ENCODE measurements around the gene POU5F1. TPM values are rescaled to one million over a fixed set of nuclear protein-coding genes. Genes with fewer than 3 reads are reported as not detected.
A peak's percentile ranks its signal among the peaks of the same experiment; 100 is the strongest.
"Not testable (repeated sequence)": the region's sequence is repeated elsewhere in the genome, so short reads cannot be mapped to it uniquely, and the experiment has no call there.

Gene POU5F1
- total RNA-seq, 2 experiments from 2014 or later, result 0.48 TPM; not detected in 1

DNA sequence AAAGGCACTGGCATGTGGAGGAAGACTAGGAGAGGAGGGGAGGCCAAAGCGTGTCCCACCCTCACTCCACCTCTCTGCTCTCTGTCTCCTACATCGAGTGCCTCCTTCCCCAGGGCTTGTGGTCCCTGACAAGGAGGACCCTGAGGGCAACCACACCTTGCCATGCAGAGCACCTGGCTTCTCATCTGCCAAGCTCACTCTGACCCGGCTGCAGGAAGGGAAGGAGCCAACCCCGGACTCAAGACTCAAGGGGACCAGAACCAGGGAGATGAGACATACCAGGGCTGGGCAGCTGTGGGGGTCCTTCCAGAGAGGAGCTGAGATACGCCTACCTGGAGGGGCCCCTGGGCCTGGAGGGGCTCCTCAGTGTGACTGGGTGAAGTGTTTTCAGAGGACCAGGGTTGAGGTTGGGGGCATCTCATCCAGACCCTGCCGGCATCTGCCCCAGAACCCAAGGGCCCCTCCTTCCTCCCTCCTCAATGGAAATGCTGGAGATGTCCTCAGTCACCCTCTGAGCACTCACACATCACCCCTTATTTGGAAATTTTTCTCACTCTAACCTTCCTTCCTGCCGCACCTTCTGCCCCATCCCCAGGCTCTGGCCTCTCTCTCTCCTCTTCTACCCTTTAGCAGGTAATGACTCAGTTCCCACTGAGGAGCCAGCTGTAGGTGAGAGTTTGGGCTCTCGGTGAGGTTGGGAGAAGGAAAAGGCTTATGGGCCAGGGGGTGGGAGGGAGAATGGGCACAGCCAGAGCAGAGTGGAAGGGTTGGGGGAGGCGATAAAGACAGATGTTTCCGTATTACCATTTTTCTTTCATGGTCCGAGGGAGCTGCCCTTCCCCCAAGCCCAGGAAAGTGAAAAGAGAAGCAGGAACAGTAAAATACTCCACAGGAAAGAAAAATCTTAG is 32.0 kb upstream of the POU5F1 start:
- Mint-ChIP-seq H3K4me3 (peak overlapping the region; percentile 84), H3K36me3 (ENCODE audit: low read depth) (peaks cover 28% of the 10 kb centered on the region), H3K9me3 (peaks cover 6% of the 10 kb centered on the region), H3K27ac (peak overlapping the region; percentile 99), H3K4me1 (ENCODE audit: low read depth) (peaks cover 61% of the 10 kb centered on the region), H3K27me3 (ENCODE audit: low read depth) (no peaks in the 10 kb centered on the region)
- intact Hi-C loops (cut with micrococcal nuclease), result loop anchor here (1.0 to 5.0 kb wide), 5 partner anchors 70 to 485 kb away; partner anchors contain the start of genes HLA-B, HLA-C, LST1 and MDC1
- CTCF ChIA-PET, result interaction anchor here (0.7 to 2.1 kb wide), 3 partner anchors 10 to 165 kb away, joined by 3 to 13 read pairs (median 3); no protein-coding TSS in a partner anchor
- DNase-seq, result peak; percentile 58

DNA sequence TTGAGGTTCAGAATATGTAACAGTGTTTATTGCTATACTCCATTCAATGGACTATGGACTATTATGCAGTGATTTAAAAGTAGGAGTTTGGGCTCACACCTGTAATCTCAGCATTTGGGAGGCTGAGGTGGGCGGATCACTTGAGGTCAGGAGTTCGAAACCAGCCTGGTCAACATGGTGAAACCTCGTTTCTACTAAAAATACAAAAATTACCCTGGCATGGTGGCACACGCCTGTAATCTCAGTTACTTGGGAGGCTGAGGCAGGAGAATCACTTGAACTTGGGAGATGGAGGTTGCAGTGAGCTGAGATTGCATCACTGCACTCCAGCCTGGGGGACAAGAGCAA is 28.6 kb upstream of the POU5F1 start:
- DNase-seq; H3K27me3 Mint-ChIP-seq (ENCODE audit: low read depth); H3K9me3 Mint-ChIP-seq: not testable (repeated sequence)
- CTCF ChIA-PET, result interaction anchor here (6.1 kb wide), 1 partner anchor 170 kb away, joined by 117 read pairs; no protein-coding TSS in a partner anchor
- Mint-ChIP-seq H3K4me3 (peak overlapping the region; percentile 83), H3K4me1 (ENCODE audit: low read depth) (peaks cover 69% of the 10 kb centered on the region), H3K36me3 (ENCODE audit: low read depth) (peaks cover 27% of the 10 kb centered on the region), H3K27ac (peak overlapping the region; percentile 97)
- intact Hi-C loops (cut with micrococcal nuclease), result loop anchor here (5.0 kb wide), 1 partner anchor 387 kb away; no protein-coding TSS in a partner anchor

DNA sequence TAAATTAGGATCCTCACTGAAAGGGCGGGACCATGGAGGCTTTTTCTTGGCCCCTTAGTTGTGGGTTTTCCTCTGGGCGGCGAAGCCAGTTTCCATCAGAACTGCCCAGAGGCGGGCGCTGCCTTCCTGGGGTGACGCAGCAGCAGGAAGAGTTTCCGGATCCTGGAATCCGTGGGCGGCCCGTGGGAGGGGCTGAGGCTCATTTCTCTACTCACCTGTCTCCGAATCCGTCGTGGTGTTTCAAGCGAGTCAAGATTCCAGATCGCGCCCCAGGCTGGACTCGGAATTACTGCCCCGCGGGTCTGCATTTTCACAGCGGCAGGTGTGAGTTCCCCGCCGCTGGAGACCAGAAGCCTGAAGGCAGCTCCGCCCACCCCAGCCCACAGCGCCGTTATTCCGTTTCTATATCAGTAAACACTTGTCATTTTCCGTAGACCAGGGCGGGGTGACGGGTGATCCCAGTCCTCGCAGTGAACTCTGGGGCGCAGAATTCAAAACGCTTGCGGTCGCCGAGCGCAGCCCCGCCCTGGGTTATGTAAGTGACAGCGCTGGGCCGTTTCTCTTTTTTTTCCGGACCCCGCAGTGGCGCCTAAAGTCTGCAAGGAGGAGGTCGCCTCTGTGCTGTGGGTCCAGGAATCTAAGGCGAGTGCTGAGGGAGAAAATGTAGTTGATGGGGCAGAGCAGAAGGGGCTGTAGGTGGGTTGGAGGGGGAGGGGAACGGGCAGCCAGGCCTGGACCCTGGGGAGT is 27.2 kb upstream of the POU5F1 start:
- CTCF ChIA-PET, result interaction anchor here (0.7 to 6.1 kb wide), 14 partner anchors 13 to 714 kb away, joined by 3 to 117 read pairs (median 4); partner anchors contain the start of genes CCHCR1, HLA-B and TCF19
- H3K4me1 Mint-ChIP-seq (ENCODE audit: low read depth), result peaks cover 57% of the 10 kb centered on the region
- H3K36me3 Mint-ChIP-seq (ENCODE audit: low read depth), result peaks cover 27% of the 10 kb centered on the region
- intact Hi-C loops (cut with micrococcal nuclease), result loop anchor here (1.0 to 5.0 kb wide), 7 partner anchors 39 to 580 kb away; partner anchors contain the start of genes HLA-B, HLA-C, MRPS18B and PPP1R10
- H3K9me3 Mint-ChIP-seq, result peaks cover 6% of the 10 kb centered on the region
- peak; percentile 98 for DNase-seq
- H3K27ac Mint-ChIP-seq, result peak overlapping the region; percentile 97
- peak overlapping the region; percentile 83 for H3K4me3 Mint-ChIP-seq
- H3K27me3 Mint-ChIP-seq (ENCODE audit: low read depth), result no peaks in the 10 kb centered on the region

DNA sequence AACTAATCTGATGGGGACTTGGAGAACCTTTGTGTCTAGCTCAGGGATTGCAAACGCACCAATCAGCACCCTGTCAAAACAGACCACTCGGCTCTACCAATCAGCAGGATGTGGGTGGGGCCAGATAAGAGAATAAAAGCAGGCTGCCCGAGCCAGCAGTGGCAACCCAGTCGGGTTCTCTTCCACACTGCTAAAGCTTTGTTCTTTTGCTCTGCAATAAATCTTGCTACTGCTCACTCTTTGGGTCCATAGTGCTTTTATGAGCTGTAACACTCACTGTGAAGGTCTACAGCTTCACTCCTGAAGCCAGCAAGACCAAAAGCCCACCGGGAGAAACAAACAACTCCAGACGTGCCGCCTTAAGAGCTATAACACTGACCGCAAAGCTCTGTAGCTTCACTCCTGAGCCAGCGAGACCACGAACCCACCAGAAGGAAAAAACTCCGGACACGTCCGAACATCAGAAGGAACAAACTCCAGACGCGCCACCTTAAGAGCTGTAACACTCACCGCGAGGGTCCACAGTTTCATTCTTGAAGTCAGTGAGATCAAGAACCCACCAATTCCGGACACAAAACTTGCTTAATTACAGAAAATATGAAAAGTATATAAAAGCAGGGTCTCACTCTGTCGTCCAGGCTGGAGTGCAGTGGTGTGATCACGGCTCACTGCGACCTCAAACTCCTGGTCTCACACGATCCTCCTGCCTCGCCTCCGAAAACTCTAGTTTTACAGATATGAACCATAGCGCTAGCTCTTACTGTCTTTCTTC is 26.0 kb upstream of the POU5F1 start:
- DNase-seq; H3K9me3 Mint-ChIP-seq; H3K27me3 Mint-ChIP-seq (ENCODE audit: low read depth): not testable (repeated sequence)
- peak overlapping the region; percentile 83 for H3K4me3 Mint-ChIP-seq
- H3K36me3 Mint-ChIP-seq (ENCODE audit: low read depth), result peaks cover 24% of the 10 kb centered on the region
- H3K27ac Mint-ChIP-seq, result peak overlapping the region; percentile 97
- H3K4me1 Mint-ChIP-seq (ENCODE audit: low read depth), result peaks cover 45% of the 10 kb centered on the region
- intact Hi-C loops (cut with micrococcal nuclease), result loop anchor here (1.0 to 5.0 kb wide), 7 partner anchors 38 to 579 kb away; partner anchors contain the start of genes HLA-B, HLA-C, MRPS18B and PPP1R10
- CTCF ChIA-PET, result interaction anchor here (0.6 to 6.1 kb wide), 22 partner anchors 9 to 712 kb away, joined by 3 to 117 read pairs (median 4); partner anchors contain the start of genes HLA-B and PSORS1C2

DNA sequence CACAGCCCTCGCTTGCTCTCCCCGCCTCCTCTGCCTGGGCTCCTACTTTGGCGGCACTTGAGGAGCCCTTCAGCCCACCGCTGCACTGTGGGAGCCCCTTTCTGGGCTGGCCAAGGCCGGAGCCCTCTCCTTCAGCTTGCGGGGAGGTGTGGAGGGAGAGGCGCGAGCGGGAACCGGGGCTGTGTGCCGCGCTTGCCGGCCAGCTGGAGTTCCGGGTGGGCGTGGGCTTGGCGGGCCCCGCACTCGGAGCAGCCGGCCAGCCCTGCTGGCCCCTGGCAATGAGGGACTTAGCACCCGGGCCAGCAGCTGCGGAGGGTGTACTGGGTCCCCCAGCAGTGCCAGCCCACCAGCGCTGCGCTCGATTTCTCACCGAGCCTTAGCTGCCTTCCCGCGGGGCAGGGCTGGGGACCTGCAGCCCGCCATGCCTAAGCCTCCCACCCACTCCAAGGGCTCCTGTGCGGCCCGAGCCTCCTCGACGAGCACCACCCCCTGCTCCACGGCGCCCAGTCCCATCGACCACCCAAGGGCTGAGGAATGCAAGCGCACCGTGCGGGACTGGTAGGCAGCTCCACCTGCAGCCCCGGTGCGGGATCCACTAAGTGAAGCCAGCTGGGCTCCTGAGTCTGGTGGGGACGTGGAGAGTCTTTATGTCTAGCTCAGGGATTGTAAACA is 25.0 kb upstream of the POU5F1 start:
- DNase-seq; H3K27me3 Mint-ChIP-seq (ENCODE audit: low read depth); H3K9me3 Mint-ChIP-seq; H3K4me3 Mint-ChIP-seq: not testable (repeated sequence)
- CTCF ChIA-PET, result interaction anchor here (0.6 to 6.1 kb wide), 7 partner anchors 11 to 173 kb away, joined by 3 to 117 read pairs (median 3); partner anchors contain the start of gene PSORS1C2
- Mint-ChIP-seq H3K36me3 (ENCODE audit: low read depth) (peaks cover 17% of the 10 kb centered on the region), H3K4me1 (ENCODE audit: low read depth) (peaks cover 38% of the 10 kb centered on the region), H3K27ac (peak overlapping the region; percentile 97)
- intact Hi-C loops (cut with micrococcal nuclease), result loop anchor here (5.0 kb wide), 1 partner anchor 383 kb away; no protein-coding TSS in a partner anchor

DNA sequence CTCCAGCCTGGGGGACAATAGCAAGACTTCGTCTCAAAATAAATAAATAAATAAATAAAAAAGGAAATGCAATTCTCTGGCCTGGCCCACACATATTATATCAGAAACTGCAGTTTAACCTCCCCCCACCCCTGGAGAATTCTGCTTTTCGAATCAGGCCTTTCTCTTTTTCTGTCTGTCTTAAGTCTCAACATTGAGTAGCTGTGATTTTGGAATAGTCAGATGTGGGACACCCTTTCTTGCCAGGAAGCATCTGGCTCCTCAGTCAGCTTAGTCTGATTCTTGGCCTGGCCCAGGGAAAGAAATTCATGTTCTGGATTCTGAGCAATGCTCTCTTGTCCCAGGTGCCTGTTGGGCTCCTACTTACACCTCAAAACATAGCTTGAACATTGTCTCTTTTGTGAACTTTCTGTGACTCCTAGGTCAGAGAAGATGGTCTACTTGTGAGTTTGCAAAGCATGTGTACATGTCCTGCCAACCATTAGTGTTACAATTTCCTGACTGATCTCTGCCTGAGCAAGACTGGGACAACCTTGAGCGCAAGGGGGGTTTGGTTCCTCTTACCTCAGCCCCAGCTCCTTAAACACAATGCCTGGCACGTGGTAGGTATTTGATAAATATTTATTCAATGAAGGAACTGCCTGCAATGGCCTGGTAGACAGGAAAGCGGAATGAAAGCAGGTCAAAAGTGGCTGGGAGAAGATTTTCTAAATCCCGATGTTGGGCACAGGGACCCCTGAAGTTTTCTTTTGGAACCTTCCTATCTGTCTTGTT is 23.8 kb upstream of the POU5F1 start:
- intact Hi-C loops (cut with micrococcal nuclease), result no loop called here
- Mint-ChIP-seq H3K27ac (no peak overlapping the region), H3K9me3 (no peaks in the 10 kb centered on the region), H3K4me3 (no peak overlapping the region), H3K27me3 (ENCODE audit: low read depth) (no peaks in the 10 kb centered on the region), H3K36me3 (ENCODE audit: low read depth) (peaks cover 8% of the 10 kb centered on the region), H3K4me1 (ENCODE audit: low read depth) (peaks cover 28% of the 10 kb centered on the region)
- DNase-seq, result no peak
- CTCF ChIA-PET, result interaction anchor here (1.1 to 6.1 kb wide), 3 partner anchors 86 to 249 kb away, joined by 3 to 117 read pairs (median 3); no protein-coding TSS in a partner anchor

DNA sequence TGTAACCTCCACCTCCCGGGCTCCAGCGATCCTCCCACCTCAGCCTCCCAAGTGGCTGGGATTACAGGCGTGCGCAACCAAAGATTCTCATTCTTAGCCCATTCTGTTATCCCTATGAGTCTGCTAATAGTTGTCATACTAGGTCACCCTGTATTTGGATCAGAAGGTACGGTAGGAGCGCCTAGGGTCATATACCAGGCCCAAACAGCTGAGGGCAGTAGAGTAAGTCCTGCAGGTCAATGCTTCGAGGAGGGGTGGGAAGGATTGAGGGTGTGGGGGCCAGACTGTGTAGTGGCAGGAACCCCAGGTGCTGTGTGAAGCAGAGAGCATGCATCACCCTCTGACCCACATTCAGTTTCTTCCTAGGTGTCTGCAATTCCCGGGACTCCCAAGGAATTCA is 22.7 kb upstream of the POU5F1 start:
- CTCF ChIA-PET, result interaction anchor here (0.6 to 6.1 kb wide), 7 partner anchors 30 to 176 kb away, joined by 3 to 117 read pairs (median 4); partner anchors contain the start of gene PSORS1C2
- H3K36me3 Mint-ChIP-seq (ENCODE audit: low read depth), result peaks cover 1% of the 10 kb centered on the region
- peaks cover 22% of the 10 kb centered on the region for H3K4me1 Mint-ChIP-seq (ENCODE audit: low read depth)
- H3K9me3 Mint-ChIP-seq, result no peaks in the 10 kb centered on the region
- DNase-seq, result no peak
- H3K27me3 Mint-ChIP-seq (ENCODE audit: low read depth), result no peaks in the 10 kb centered on the region
- intact Hi-C loops (cut with micrococcal nuclease), result no loop called here
- H3K4me3 Mint-ChIP-seq, result no peak overlapping the region
- no peak overlapping the region for H3K27ac Mint-ChIP-seq

DNA sequence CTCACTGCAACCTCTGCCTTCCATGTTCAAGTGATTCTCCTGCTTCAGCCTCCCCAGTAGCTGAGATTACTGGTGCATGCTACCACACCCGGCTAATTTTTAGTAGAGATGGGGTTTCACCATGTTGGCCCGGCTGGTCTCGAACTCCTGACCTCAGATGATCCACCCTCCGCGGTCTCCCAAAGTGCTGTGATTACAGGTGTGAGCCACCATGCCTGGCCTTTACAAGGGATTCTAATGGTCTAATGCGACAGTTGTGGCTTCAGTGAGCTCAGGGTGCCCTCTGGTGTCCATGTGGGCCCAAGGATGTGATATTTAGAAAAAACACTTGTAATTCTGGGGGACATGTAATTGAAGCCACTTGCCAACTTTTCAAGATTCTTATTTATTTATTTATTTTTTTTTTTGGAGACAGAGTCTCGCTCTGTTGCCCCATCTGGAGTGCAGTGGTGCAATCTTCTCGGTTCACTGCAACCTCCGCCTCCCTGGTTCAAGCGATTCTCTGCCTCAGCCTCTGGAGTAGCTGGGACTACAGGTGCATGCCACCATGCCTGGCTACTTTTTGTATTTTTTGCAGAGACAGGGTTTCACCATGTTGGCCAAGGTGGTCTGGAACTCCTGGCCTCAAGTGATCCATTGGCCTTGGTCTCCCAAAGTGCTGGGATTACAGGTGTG is 22.1 kb upstream of the POU5F1 start:
- peak; percentile 83 for DNase-seq
- H3K4me3 Mint-ChIP-seq; H3K27ac Mint-ChIP-seq; H3K36me3 Mint-ChIP-seq (ENCODE audit: low read depth); H3K9me3 Mint-ChIP-seq; H3K27me3 Mint-ChIP-seq (ENCODE audit: low read depth): not testable (repeated sequence)
- CTCF ChIA-PET, result interaction anchor here (0.6 to 2.0 kb wide), 14 partner anchors 30 to 1673 kb away, joined by 3 to 15 read pairs (median 3); partner anchors contain the start of gene PSORS1C2
- intact Hi-C loops (cut with micrococcal nuclease), result loop anchor here (1.0 kb wide), 2 partner anchors 34 to 55 kb away; partner anchors contain the start of gene TCF19
- H3K4me1 Mint-ChIP-seq (ENCODE audit: low read depth), result peaks cover 22% of the 10 kb centered on the region

DNA sequence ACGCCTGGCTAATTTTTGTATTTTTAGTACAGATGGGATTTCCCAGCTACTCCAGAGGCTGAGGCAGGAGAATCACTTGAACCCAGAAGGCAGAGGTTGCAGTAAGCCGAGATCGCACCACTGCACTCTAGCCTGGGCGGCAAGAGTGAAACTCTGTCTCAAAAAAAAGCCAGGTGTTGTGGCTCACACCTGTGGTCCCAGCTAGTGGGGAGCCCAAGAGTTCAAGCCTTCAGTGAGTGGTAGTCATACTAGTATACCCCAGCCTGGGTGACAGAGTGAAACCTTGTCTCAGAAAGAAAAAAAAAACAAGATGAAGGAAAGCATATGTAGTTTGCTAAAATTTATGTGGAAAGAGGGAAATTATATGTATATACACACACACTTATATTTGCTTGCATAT is 20.0 kb upstream of the POU5F1 start:
- no peaks in the 10 kb centered on the region for H3K36me3 Mint-ChIP-seq (ENCODE audit: low read depth)
- no peak overlapping the region for H3K4me3 Mint-ChIP-seq
- H3K9me3 Mint-ChIP-seq, result no peaks in the 10 kb centered on the region
- CTCF ChIA-PET, result interaction anchor here (0.6 to 1.1 kb wide), 2 partner anchors 61 to 131 kb away, joined by 3 read pairs; no protein-coding TSS in a partner anchor
- no peak for DNase-seq
- no peak overlapping the region for H3K27ac Mint-ChIP-seq
- intact Hi-C loops (cut with micrococcal nuclease), result no loop called here
- no peaks in the 10 kb centered on the region for H3K27me3 Mint-ChIP-seq (ENCODE audit: low read depth)
- peaks cover 8% of the 10 kb centered on the region for H3K4me1 Mint-ChIP-seq (ENCODE audit: low read depth)

DNA sequence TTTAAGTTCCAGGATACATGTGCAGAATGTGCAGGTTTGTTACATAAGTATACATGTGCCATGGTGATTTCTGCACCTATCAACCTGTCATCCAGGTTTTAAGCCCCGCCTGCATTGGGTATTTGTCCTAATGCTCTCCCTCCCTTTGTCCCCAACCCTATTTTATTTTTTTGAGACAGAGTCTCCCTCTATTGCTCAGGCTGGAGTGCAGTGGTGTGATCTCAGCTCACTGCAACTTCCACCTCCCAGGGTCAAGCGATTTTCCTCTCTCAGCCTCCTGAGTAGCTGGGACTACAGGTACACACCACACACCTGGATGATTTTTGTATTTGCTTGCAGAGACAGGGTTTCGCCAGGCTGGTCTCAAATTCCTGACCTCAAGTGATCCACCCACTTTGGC is 18.7 kb upstream of the POU5F1 start:
- intact Hi-C loops (cut with micrococcal nuclease), result not testable (repeated sequence)

More for the DNA sequence above, 18.7 kb upstream of the POU5F1 start:
- H3K9me3 Mint-ChIP-seq; H3K4me3 Mint-ChIP-seq; H3K27ac Mint-ChIP-seq; H3K36me3 Mint-ChIP-seq (ENCODE audit: low read depth); H3K27me3 Mint-ChIP-seq (ENCODE audit: low read depth); DNase-seq; CTCF ChIA-PET; H3K4me1 Mint-ChIP-seq (ENCODE audit: low read depth): not testable (repeated sequence)
